Bronchial epithelial cell (primary cell): Measurements from ENCODE around the gene RPP40. TPM values are rescaled to one million over a fixed set of nuclear protein-coding genes. Genes with fewer than 3 reads are reported as not detected.

Source experiments
- DNase-seq: peaks from one replicate; pipeline ENCODE4 v3.0.0-alpha.2; 2010; ENCODE audit warnings: low read depth
- FAIRE-seq: peaks from 2 replicates; lab custom pipeline; 2011; peaks lifted over from hg19 to GRCh38; lab: Jason Lieb, UNC
- H3K27me3 ChIP-seq: 2 replicates; pipeline ENCODE4 v1.5.1; 2011; ENCODE audit warnings: low read length; ENCODE audit not compliant: control insufficient read depth, insufficient read depth
- H3K36me3 ChIP-seq: 2 replicates; pipeline ENCODE4 v1.5.1; 2011; ENCODE audit warnings: low read length; ENCODE audit not compliant: control insufficient read depth, insufficient read depth
- H3K4me3 ChIP-seq: 2 replicates; pipeline ENCODE4 v1.5.1; 2011; ENCODE audit warnings: mild to moderate bottlenecking, low read depth, low read length, control low read depth
- CTCF ChIP-seq: IDR thresholded peaks from 2 replicates; pipeline ENCODE4 v1.5.1; 2011; ENCODE audit warnings: mild to moderate bottlenecking, moderate library complexity, low read length, control low read depth, inconsistent platforms; ENCODE audit not compliant: insufficient read depth, severe bottlenecking
- total RNA-seq: library from RNA; depleted of rRNA; stranded (reverse); fragments of >200 nt; gene quantifications from 2 replicates; pipeline ENCODE4 v1.2.1, GENCODE V29; 2014

The RPP40 gene
- total RNA-seq, 1 donor from 2014 or later, result 10.3 TPM

- no peak for TF ChIP-seq CTCF
- Histone ChIP-seq H3K36me3 (no peaks in the 10 kb centered on the region), H3K27me3 (no peaks in the 10 kb centered on the region), H3K4me3 (no peak overlapping the region)
- no peak for DNase-seq
- FAIRE-seq, result no peak
Measured at GRCh38 chr6:4981761-4982160, 22.1 kb downstream of the RPP40 start.

- TF ChIP-seq CTCF, result no peak
- no peak for FAIRE-seq
- Histone ChIP-seq H3K4me3 (no peak overlapping the region), H3K27me3 (no peaks in the 10 kb centered on the region), H3K36me3 (no peaks in the 10 kb centered on the region)
- DNase-seq, result no peak
Measured at GRCh38 chr6:4979426-4979825, 24.4 kb downstream of the RPP40 start.

- H3K4me3 ChIP-seq, result no peak overlapping the region
- no peaks in the 10 kb centered on the region for H3K36me3 ChIP-seq
- no peak for TF ChIP-seq CTCF
- FAIRE-seq (no peak), DNase-seq (no peak)
- H3K27me3 ChIP-seq, result no peaks in the 10 kb centered on the region
Measured at GRCh38 chr6:4977468-4977867, 26.4 kb downstream of the RPP40 start.

DNA sequence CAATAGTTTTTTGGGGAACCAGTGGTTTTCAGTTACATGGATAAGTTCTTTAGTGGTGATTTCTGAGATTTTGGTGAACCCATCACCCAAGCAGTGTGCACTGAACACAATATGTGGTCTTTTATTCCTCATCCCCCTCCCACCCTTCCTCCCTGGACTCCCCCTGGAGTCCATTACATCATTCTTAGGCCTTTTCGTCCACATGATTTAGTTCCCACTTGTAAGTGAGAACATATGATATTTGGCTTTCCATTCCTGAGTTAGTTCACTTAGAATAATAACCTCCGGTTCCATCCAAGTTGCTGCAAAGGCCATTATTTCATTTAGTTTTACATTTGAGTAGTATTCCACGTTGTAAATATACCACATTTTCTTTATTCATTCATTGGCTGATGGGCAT lies 28.3 kb downstream of the RPP40 start:
- FAIRE-seq, result no peak
- no peaks in the 10 kb centered on the region for H3K36me3 ChIP-seq

GRCh38 chr6:4974962-4975361 lies 28.9 kb downstream of the RPP40 start:
- no peak for TF ChIP-seq CTCF
- H3K36me3 ChIP-seq, result no peaks in the 10 kb centered on the region
- H3K4me3 ChIP-seq, result no peak overlapping the region
- H3K27me3 ChIP-seq, result no peaks in the 10 kb centered on the region
- FAIRE-seq, result no peak
- DNase-seq, result no peak

More for the DNA sequence above, 28.3 kb downstream of the RPP40 start:
- no peak for TF ChIP-seq CTCF
- H3K27me3 ChIP-seq, result no peaks in the 10 kb centered on the region
- H3K4me3 ChIP-seq, result no peak overlapping the region
- DNase-seq, result no peak

DNA sequence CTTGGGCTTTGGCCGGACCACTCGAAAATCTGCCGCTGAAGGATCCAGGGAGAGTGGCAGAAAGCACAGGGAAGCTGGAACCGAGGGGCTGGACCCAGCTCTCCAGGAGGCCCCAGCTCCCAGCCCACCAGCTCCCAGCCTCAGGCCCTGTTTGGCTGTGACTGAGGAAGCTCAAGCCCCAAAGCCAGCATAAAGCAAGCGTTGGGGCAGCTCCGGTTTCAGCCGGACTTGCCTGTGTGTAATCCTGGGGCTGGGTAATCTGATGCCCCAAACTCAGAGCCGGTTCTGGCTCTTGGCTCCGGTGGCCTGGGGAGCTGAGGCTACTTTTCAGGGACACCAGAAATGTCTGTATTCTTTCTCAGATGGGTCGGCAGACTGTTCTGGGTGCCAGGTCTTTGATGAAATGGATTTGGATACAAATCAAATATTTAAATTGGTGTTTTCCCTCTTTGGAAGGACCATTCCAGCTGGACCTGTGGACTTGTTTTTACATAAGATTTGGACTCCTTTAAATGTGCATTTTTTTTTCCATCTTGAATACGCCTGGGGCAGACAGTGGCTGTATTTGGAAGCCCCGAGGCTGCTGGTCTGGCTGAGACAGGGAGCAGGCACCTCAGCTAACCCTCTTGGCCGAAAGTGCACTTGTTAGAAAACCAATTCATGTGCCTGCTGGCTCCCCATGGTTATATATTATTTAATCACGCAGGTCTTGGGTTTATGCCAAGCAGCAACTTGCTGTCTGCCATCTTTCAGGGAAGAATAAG lies 29.7 kb downstream of the RPP40 start:
- no peak for DNase-seq
- FAIRE-seq, result no peak
- H3K36me3 ChIP-seq, result no peaks in the 10 kb centered on the region
- no peak overlapping the region for H3K4me3 ChIP-seq
- no peaks in the 10 kb centered on the region for H3K27me3 ChIP-seq
- TF ChIP-seq CTCF, result no peak
